CD14-positive monocyte (primary cell): ENCODE measurements around the gene SREK1. TPM values are rescaled to one million over a fixed set of nuclear protein-coding genes. Genes with fewer than 3 reads are reported as not detected.

Experiments used
- DNase-seq, 3 donors: peaks; one replicate each; pipeline ENCODE4 v3.0.0-alpha.2; 2011 to 2022
- H2AFZ ChIP-seq: 2 replicates; pipeline ENCODE4 v1.6.0; 2012; ENCODE audit warnings: mild to moderate bottlenecking, low read depth, low read length, inconsistent platforms; ENCODE audit not compliant: insufficient read depth, poor library complexity, severe bottlenecking
- H3K27ac ChIP-seq, 2 donors: 1 replicate in 1 of 2; 2 replicates in 1 of 2; pipeline ENCODE4 v1.5.1; 2012 to 2013; ENCODE audit warnings: low read length in 2 of 2, control low read depth in 1 of 2, inconsistent platforms in 1 of 2, low read depth in 1 of 2, mild to moderate bottlenecking in 1 of 2
- H3K27me3 ChIP-seq, 2 donors: one replicate each; pipeline versions ENCODE4 v1.6.0 to v1.6.1; 2011 to 2013; ENCODE audit warnings: low read length in 2 of 2; ENCODE audit not compliant: control insufficient read depth in 2 of 2, insufficient read depth in 2 of 2
- H3K36me3 ChIP-seq, 2 donors: replicated peaks in 1 of 2; 1 replicate in 1 of 2; 2 replicates in 1 of 2; pipeline versions ENCODE4 v1.5.1 to v1.6.1; 2012 to 2013; ENCODE audit warnings: low read length in 2 of 2, control low read depth in 1 of 2, inconsistent platforms in 1 of 2, mild to moderate bottlenecking in 1 of 2; ENCODE audit not compliant: insufficient read depth in 2 of 2, control insufficient read depth in 1 of 2
- H3K4me1 ChIP-seq, 2 donors: 1 replicate in 1 of 2; 2 replicates in 1 of 2; pipeline versions ENCODE4 v1.5.1 to v1.6.1; 2012 to 2013; ENCODE audit warnings: low read length in 2 of 2, control low read depth in 1 of 2, inconsistent platforms in 1 of 2, mild to moderate bottlenecking in 1 of 2, moderate library complexity in 1 of 2; ENCODE audit not compliant: insufficient read depth in 2 of 2, control insufficient read depth in 1 of 2
- H3K4me2 ChIP-seq: replicated peaks from 2 replicates; pipeline ENCODE3; 2012; ENCODE audit warnings: low read length, moderate library complexity, mild to moderate bottlenecking; ENCODE audit not compliant: poor library complexity, severe bottlenecking; ENCODE audit errors: extremely low read depth
- H3K4me3 ChIP-seq, 3 experiments: fragments of 200-600 bp in 1 of 3; sonication (generic) in 1 of 3; replicated peaks in 1 of 3; 1 replicate in 2 of 3; 2 replicates in 1 of 3; pipeline ENCODE4 v1.5.1; 2011 to 2013; ENCODE audit warnings: low read length in 3 of 3, mild to moderate bottlenecking in 3 of 3, control low read depth in 2 of 3, low read depth in 2 of 3, inconsistent platforms in 1 of 3, moderate library complexity in 1 of 3
- H3K79me2 ChIP-seq: 2 replicates; pipeline ENCODE4 v1.6.0; 2012; ENCODE audit warnings: mild to moderate bottlenecking, control low read depth, inconsistent platforms, low read length, moderate library complexity; ENCODE audit not compliant: insufficient read depth
- H3K9ac ChIP-seq: 2 replicates; pipeline ENCODE4 v1.6.0; 2017; ENCODE audit warnings: low read length, mild to moderate bottlenecking; ENCODE audit not compliant: insufficient read depth, poor library complexity, severe bottlenecking
- H3K9me3 ChIP-seq, 2 donors: replicated peaks in 1 of 2; 1 replicate in 1 of 2; 2 replicates in 1 of 2; pipeline versions ENCODE4 v1.5.1 to v1.6.1; 2012 to 2013; ENCODE audit warnings: low read length in 2 of 2, control low read depth in 1 of 2; ENCODE audit not compliant: control insufficient read depth in 1 of 2, insufficient read depth in 1 of 2
- H4K20me1 ChIP-seq: 2 replicates; pipeline ENCODE4 v1.6.0; 2012; ENCODE audit warnings: mild to moderate bottlenecking, low read length, control low read depth, moderate library complexity; ENCODE audit not compliant: insufficient read depth
- H3K27ac Mint-ChIP-seq, 7 donors: one replicate each; pipeline ENCODE4 v1.8.0; 2020; ENCODE audit warnings: mild to moderate bottlenecking in 7 of 7, mixed read lengths in 7 of 7, moderate library complexity in 6 of 7, inconsistent platforms in 2 of 7
- H3K27me3 Mint-ChIP-seq, 3 donors: one replicate each; pipeline ENCODE4 v1.8.0; 2021 to 2022; ENCODE audit warnings: low read depth in 3 of 3, mild to moderate bottlenecking in 3 of 3, mixed read lengths in 3 of 3, moderate library complexity in 3 of 3, inconsistent platforms in 1 of 3
- H3K36me3 Mint-ChIP-seq, 2 donors: one replicate each; pipeline ENCODE4 v1.8.0; 2020; ENCODE audit warnings: mixed read lengths in 2 of 2, inconsistent platforms in 1 of 2, mild to moderate bottlenecking in 1 of 2
- H3K4me1 Mint-ChIP-seq: one replicate; pipeline ENCODE4 v1.8.0; 2020; ENCODE audit warnings: mild to moderate bottlenecking, mixed read lengths
- H3K4me3 Mint-ChIP-seq, 2 donors: one replicate each; pipeline ENCODE4 v1.8.0; 2020; ENCODE audit warnings: mild to moderate bottlenecking in 2 of 2, mixed read lengths in 2 of 2, moderate library complexity in 1 of 2
- H3K9me3 Mint-ChIP-seq, 7 donors: one replicate each; pipeline ENCODE4 v1.8.0; 2020 to 2022; ENCODE audit warnings: mixed read lengths in 7 of 7, mild to moderate bottlenecking in 6 of 7, moderate library complexity in 6 of 7, inconsistent platforms in 2 of 7
- WGBS: methylation state at CpG from one replicate; pipeline ENCODE4 v1.1.5; 2013; ENCODE audit warnings: missing lambda C conversion rate; ENCODE audit not compliant: insufficient coverage; 5-methylcytosine and 5-hydroxymethylcytosine counted together
- intact Hi-C, 2 donors: fragments of 100-400 bp; cut with micrococcal nuclease; formaldehyde crosslinking; loops; one replicate each; pipeline versions ENCODE4 v1.15.0 to v1.15.1; 2023
- polyA plus RNA-seq, 3 donors: library from polyadenylated mRNA; depleted of rRNA in 1 of 3; unstranded in 2 of 3; stranded (reverse) in 1 of 3; fragments of 300-500 nt in 2 of 3; fragments of >200 nt in 1 of 3; fragmentation: Illumina TruSeq in 2 of 3; gene quantifications; 1 replicate in 2 of 3; 2 replicates in 1 of 3; pipeline ENCODE4 v1.2.3, GENCODE V29; 2012 to 2021
- TF ChIP-seq, protein P1 (sequence below): fragments of 200-600 bp; IDR thresholded peaks from one replicate; pipeline ENCODE4 v1.8.0; 2022; ENCODE audit warnings: antibody characterized with exemption, mild to moderate bottlenecking

SREK1 gene
- polyA plus RNA-seq, 3 donors = 6.4 to 34.8 (median 9.8) TPM

DNA sequence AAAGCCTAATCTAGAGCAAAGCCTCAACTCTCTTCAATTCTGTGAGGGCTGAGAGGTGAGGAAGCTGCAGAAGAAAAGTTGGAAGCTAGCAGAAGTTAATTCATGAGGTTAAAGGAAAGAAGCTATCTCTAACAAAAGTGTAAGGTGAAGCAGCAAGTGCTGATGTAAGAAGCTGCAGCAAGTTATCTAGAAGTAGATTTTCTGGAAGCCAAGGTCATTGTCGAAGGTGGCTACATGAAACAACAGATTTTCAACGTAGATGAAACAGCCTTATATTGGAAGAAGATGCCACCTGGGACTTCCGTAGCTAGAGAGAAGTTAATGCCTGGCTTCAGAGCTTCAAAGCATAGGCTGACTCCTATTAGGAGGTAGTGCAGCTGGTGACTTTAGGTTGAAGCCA, 42.0 kb downstream of the SREK1 start:
- no peak overlapping the region for H3K4me3 ChIP-seq
- no peaks in the 10 kb centered on the region for H3K4me1 Mint-ChIP-seq
- H3K36me3 ChIP-seq = peaks cover 20 to 26% of the 10 kb centered on the region in 2 donors
- H3K36me3 Mint-ChIP-seq = peaks cover 15 to 26% of the 10 kb centered on the region in 2 donors
- H3K27ac ChIP-seq = no peak overlapping the region
- no peak overlapping the region for H3K9ac ChIP-seq
- no peak overlapping the region for H3K27ac Mint-ChIP-seq
- H3K27me3 Mint-ChIP-seq = peaks cover 0 to 1% (median 0%) of the 10 kb centered on the region in 3 donors
- H3K4me1 ChIP-seq = no peaks in the 10 kb centered on the region
- no peak overlapping the region for H3K4me2 ChIP-seq
- H3K4me3 Mint-ChIP-seq = no peak overlapping the region
- no peaks in the 10 kb centered on the region for H4K20me1 ChIP-seq
- peaks cover 0 to 5% (median 2%) of the 10 kb centered on the region in 7 donors for H3K9me3 Mint-ChIP-seq
- H3K9me3 ChIP-seq = no peaks in the 10 kb centered on the region
- 100% methylated on average over 2 of the region's 3 CpGs for WGBS
- no peaks in the 10 kb centered on the region for H3K79me2 ChIP-seq
- H3K27me3 ChIP-seq = no peaks in the 10 kb centered on the region
- no peak overlapping the region for H2AFZ ChIP-seq
- intact Hi-C loops = no loop called here
- TF ChIP-seq, protein P1, sequence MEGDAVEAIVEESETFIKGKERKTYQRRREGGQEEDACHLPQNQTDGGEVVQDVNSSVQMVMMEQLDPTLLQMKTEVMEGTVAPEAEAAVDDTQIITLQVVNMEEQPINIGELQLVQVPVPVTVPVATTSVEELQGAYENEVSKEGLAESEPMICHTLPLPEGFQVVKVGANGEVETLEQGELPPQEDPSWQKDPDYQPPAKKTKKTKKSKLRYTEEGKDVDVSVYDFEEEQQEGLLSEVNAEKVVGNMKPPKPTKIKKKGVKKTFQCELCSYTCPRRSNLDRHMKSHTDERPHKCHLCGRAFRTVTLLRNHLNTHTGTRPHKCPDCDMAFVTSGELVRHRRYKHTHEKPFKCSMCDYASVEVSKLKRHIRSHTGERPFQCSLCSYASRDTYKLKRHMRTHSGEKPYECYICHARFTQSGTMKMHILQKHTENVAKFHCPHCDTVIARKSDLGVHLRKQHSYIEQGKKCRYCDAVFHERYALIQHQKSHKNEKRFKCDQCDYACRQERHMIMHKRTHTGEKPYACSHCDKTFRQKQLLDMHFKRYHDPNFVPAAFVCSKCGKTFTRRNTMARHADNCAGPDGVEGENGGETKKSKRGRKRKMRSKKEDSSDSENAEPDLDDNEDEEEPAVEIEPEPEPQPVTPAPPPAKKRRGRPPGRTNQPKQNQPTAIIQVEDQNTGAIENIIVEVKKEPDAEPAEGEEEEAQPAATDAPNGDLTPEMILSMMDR = no peak
- no peak for DNase-seq

GRCh38 chr5:66193419-66193818, 49.3 kb downstream of the SREK1 start:
- H2AFZ ChIP-seq = no peak overlapping the region
- no peaks in the 10 kb centered on the region for H3K27me3 ChIP-seq
- no peaks in the 10 kb centered on the region for H3K4me1 Mint-ChIP-seq
- no peaks in the 10 kb centered on the region for H4K20me1 ChIP-seq
- peaks cover 0 to 4% (median 1%) of the 10 kb centered on the region in 3 donors for H3K27me3 Mint-ChIP-seq
- no peak for DNase-seq
- H3K4me1 ChIP-seq = no peaks in the 10 kb centered on the region
- H3K27ac Mint-ChIP-seq = no peak overlapping the region
- peaks cover 0 to 19% (median 8%) of the 10 kb centered on the region in 7 donors for H3K9me3 Mint-ChIP-seq
- H3K36me3 Mint-ChIP-seq = peaks cover 2 to 3% of the 10 kb centered on the region in 2 donors
- H3K9ac ChIP-seq = no peak overlapping the region
- no peaks in the 10 kb centered on the region for H3K36me3 ChIP-seq
- intact Hi-C loops = no loop called here
- no peak overlapping the region for H3K4me2 ChIP-seq
- H3K79me2 ChIP-seq = no peaks in the 10 kb centered on the region
- H3K9me3 ChIP-seq = peaks cover 0 to 5% of the 10 kb centered on the region in 2 donors
- TF ChIP-seq, protein P1 = no peak
- H3K4me3 ChIP-seq = no peak overlapping the region
- no peak overlapping the region for H3K4me3 Mint-ChIP-seq
- no peak overlapping the region for H3K27ac ChIP-seq
